HEK293T (cell line): ENCODE measurements around the gene JARID2.

Experiments
- ARNT ChIP-seq: fragments of 450-650 bp; IDR thresholded peaks from 2 replicates; pipeline ENCODE4 v1.6.1; 2017; ENCODE audit warnings: mild to moderate bottlenecking
- ELF4 ChIP-seq: fragments of 450-650 bp; IDR thresholded peaks from 2 replicates; pipeline ENCODE4 v1.6.1; 2017; ENCODE audit warnings: antibody characterized with exemption
- FOXK2 ChIP-seq: fragments of 450-650 bp; IDR thresholded peaks from 2 replicates; pipeline ENCODE4 v1.6.1; 2016; ENCODE audit warnings: mild to moderate bottlenecking
- FOXM1 ChIP-seq: fragments of 450-650 bp; IDR thresholded peaks from 2 replicates; pipeline ENCODE4 v1.6.1; 2017; ENCODE audit warnings: mild to moderate bottlenecking, borderline replicate concordance
- HDGF ChIP-seq: fragments of 450-650 bp; IDR thresholded peaks from 2 replicates; pipeline ENCODE4 v1.6.1; 2017; ENCODE audit warnings: antibody characterized with exemption, borderline replicate concordance
- L3MBTL2 ChIP-seq: fragments of 450-650 bp; conservative IDR thresholded peaks from 2 replicates; pipeline ENCODE4 v1.6.1; 2016; ENCODE audit warnings: mild to moderate bottlenecking
- LEF1 ChIP-seq: fragments of 450-650 bp; IDR thresholded peaks from 2 replicates; pipeline ENCODE4 v1.6.1; 2017; ENCODE audit warnings: mild to moderate bottlenecking, borderline replicate concordance
- NFRKB ChIP-seq: fragments of 450-650 bp; IDR thresholded peaks from 2 replicates; pipeline ENCODE4 v1.6.1; 2016; ENCODE audit warnings: mild to moderate bottlenecking, moderate library complexity
- SP1 ChIP-seq: fragments of 450-650 bp; IDR thresholded peaks from 2 replicates; pipeline ENCODE4 v1.6.1; 2017
- SUZ12 ChIP-seq: fragments of 450-650 bp; IDR thresholded peaks from 2 replicates; pipeline ENCODE4 v1.6.1; 2016; ENCODE audit warnings: mild to moderate bottlenecking
- TF ChIP-seq, protein P1 (sequence below): fragments of 450-650 bp; IDR thresholded peaks from 2 replicates; pipeline ENCODE4 v1.6.1; 2016

DNA sequence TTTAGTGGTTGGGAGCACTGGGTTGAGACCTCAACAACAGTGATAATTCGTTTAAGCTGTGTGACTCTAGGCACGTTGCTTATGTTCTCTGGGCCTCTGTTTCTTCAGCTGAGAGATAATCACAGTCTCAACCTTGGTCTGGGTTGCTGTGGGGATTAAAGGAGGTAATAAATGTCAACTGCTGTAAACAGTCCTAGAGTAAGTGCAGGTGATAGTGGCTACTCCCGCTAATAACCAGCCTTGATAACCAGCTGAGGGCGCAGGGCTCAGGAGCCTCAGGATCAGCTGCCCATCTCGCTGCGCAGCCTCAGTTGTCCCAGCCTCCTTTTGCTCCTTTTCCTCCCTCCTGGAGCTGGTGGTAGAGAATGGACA, 58.0 kb downstream of the JARID2 start:
- TF ChIP-seq SP1 (no peak), NFRKB (no peak), HDGF (no peak), LEF1 (no peak), FOXK2 (no peak), ARNT (no peak), FOXM1 (no peak), ELF4 (no peak), L3MBTL2 (no peak), SUZ12 (no peak)
- TF ChIP-seq, protein P1, sequence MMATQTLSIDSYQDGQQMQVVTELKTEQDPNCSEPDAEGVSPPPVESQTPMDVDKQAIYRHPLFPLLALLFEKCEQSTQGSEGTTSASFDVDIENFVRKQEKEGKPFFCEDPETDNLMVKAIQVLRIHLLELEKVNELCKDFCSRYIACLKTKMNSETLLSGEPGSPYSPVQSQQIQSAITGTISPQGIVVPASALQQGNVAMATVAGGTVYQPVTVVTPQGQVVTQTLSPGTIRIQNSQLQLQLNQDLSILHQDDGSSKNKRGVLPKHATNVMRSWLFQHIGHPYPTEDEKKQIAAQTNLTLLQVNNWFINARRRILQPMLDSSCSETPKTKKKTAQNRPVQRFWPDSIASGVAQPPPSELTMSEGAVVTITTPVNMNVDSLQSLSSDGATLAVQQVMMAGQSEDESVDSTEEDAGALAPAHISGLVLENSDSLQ = no peak
